MCF 10A (cell line): ENCODE measurements around the gene MYO10. TPM values are rescaled to one million over a fixed set of nuclear protein-coding genes. Genes with fewer than 3 reads are reported as not detected.

Experiments
- BruUV-seq: library from RNA; stranded (reverse); fragments of 400-500 nt; replicated peaks from 2 replicates; lab custom pipeline; 2021; lab: Mats Ljungman, UMichigan
- CTCF ChIA-PET: fragments of 300-600 bp; sonication (Branson Sonifier 250); formaldehyde crosslinking; extraction: SDS; loops from one replicate; lab custom pipeline; 2021; ENCODE audit warnings: antibody characterized with exemption, inconsistent platforms; lab: Yijun Ruan, JAX
- POLR2A ChIA-PET: fragments of 300-600, 350-650 bp; sonication (Branson Sonifier 250); formaldehyde crosslinking; extraction: SDS; loops from one replicate; lab custom pipeline; 2020; ENCODE audit warnings: antibody characterized with exemption, inconsistent platforms; lab: Yijun Ruan, JAX
- DNase-seq: peaks from one replicate; pipeline ENCODE4 v3.0.0-alpha.2; 2018; ENCODE audit not compliant: unreplicated experiment
- H3K27ac Mint-ChIP-seq: one replicate; pipeline ENCODE4 v1.8.0; 2022; ENCODE audit warnings: mild to moderate bottlenecking, low read depth, mixed read lengths; ENCODE audit not compliant: unreplicated experiment
- H3K27me3 Mint-ChIP-seq: one replicate; pipeline ENCODE4 v1.8.0; 2022; ENCODE audit warnings: mixed read lengths; ENCODE audit not compliant: insufficient read depth, unreplicated experiment
- H3K36me3 Mint-ChIP-seq: one replicate; pipeline ENCODE4 v1.8.0; 2022; ENCODE audit warnings: mild to moderate bottlenecking, moderate library complexity, mixed read lengths; ENCODE audit not compliant: insufficient read depth, unreplicated experiment
- H3K4me1 Mint-ChIP-seq: one replicate; pipeline ENCODE4 v1.8.0; 2022; ENCODE audit warnings: mixed read lengths; ENCODE audit not compliant: insufficient read depth, unreplicated experiment
- H3K4me3 Mint-ChIP-seq: one replicate; pipeline ENCODE4 v1.8.0; 2022; ENCODE audit warnings: mild to moderate bottlenecking, moderate library complexity, mixed read lengths; ENCODE audit not compliant: unreplicated experiment
- H3K9me3 Mint-ChIP-seq: one replicate; pipeline ENCODE4 v1.8.0; 2022; ENCODE audit warnings: mixed read lengths; ENCODE audit not compliant: unreplicated experiment
- CTCF ChIP-seq: fragments of 200-600 bp; IDR thresholded peaks from one replicate; pipeline ENCODE4 v1.8.0; 2022; ENCODE audit warnings: antibody characterized with exemption, mild to moderate bottlenecking; ENCODE audit not compliant: unreplicated experiment
- intact Hi-C: fragments of 100-400 bp; cut with micrococcal nuclease; formaldehyde crosslinking; loops from 2 replicates; pipeline ENCODE4 v1.14.1; 2022
- total RNA-seq: library from RNA; stranded (reverse); gene quantifications from 2 replicates; pipeline ENCODE4 v1.2.3, GENCODE V29; 2022

The MYO10 gene
- total RNA-seq, 1 experiment from 2014 or later = 35.7 TPM

GRCh38 chr5:16929831-16930230 is 6.3 kb downstream of the MYO10 start:
- H3K4me3 Mint-ChIP-seq = no peak overlapping the region
- no peak overlapping the region for H3K27ac Mint-ChIP-seq
- no peak for DNase-seq
- H3K27me3 Mint-ChIP-seq = no peaks in the 10 kb centered on the region
- H3K9me3 Mint-ChIP-seq = no peaks in the 10 kb centered on the region
- no peak for TF ChIP-seq CTCF
- H3K36me3 Mint-ChIP-seq = peaks cover 6% of the 10 kb centered on the region
- ChIA-PET CTCF (interaction anchor here (0.6 to 4.7 kb wide), 3 partner anchors 52 to 260 kb away, joined by 3 to 44 read pairs (median 4); no protein-coding TSS in a partner anchor), POLR2A (interaction anchor here (1.0 to 6.0 kb wide), 2 partner anchors 12 to 16 kb away, joined by 3 to 60 read pairs; no protein-coding TSS in a partner anchor)
- BruUV-seq = no TSS peak
- H3K4me1 Mint-ChIP-seq = peaks cover 25% of the 10 kb centered on the region
- intact Hi-C loops = no loop called here

- DNase-seq = no peak
- ChIA-PET CTCF (interaction anchor here (0.6 to 4.7 kb wide), 3 partner anchors 203 to 261 kb away, joined by 4 to 44 read pairs (median 21); no protein-coding TSS in a partner anchor), POLR2A (interaction anchor here (1.0 to 6.0 kb wide), 2 partner anchors 11 to 15 kb away, joined by 3 to 60 read pairs; no protein-coding TSS in a partner anchor)
- peaks cover 6% of the 10 kb centered on the region for H3K36me3 Mint-ChIP-seq
- no peak for TF ChIP-seq CTCF
- H3K9me3 Mint-ChIP-seq = no peaks in the 10 kb centered on the region
- intact Hi-C loops = no loop called here
- H3K4me3 Mint-ChIP-seq = no peak overlapping the region
- BruUV-seq = no TSS peak
- no peak overlapping the region for H3K27ac Mint-ChIP-seq
- H3K4me1 Mint-ChIP-seq = peaks cover 25% of the 10 kb centered on the region
- no peaks in the 10 kb centered on the region for H3K27me3 Mint-ChIP-seq
These were observed 6.7 kb downstream of the MYO10 start for GRCh38 chr5:16929347-16929746.

- intact Hi-C loops = no loop called here
- Mint-ChIP-seq H3K27me3 (no peaks in the 10 kb centered on the region), H3K4me3 (no peak overlapping the region), H3K9me3 (no peaks in the 10 kb centered on the region), H3K4me1 (peaks cover 14% of the 10 kb centered on the region), H3K36me3 (peaks cover 6% of the 10 kb centered on the region), H3K27ac (no peak overlapping the region)
- no peak for TF ChIP-seq CTCF
- no peak for DNase-seq
- POLR2A ChIA-PET = interaction anchor here (0.7 to 1.1 kb wide), 4 partner anchors 9 to 1853 kb away, joined by 3 to 7 read pairs (median 4); partner anchors contain the start of gene MYO10
- BruUV-seq = no TSS peak
- CTCF ChIA-PET = interaction anchor here (0.7 to 4.2 kb wide), 6 partner anchors 12 to 277 kb away, joined by 3 to 21 read pairs (median 4); no protein-coding TSS in a partner anchor
These were observed 8.5 kb downstream of the MYO10 start for GRCh38 chr5:16927613-16928012.

- Mint-ChIP-seq H3K4me3 (no peak overlapping the region), H3K27me3 (no peaks in the 10 kb centered on the region), H3K9me3 (no peaks in the 10 kb centered on the region), H3K4me1 (peaks cover 2% of the 10 kb centered on the region), H3K36me3 (peaks cover 3% of the 10 kb centered on the region), H3K27ac (no peak overlapping the region)
- POLR2A ChIA-PET = interaction anchor here (0.6 to 1.0 kb wide), 3 partner anchors 10 to 25 kb away, joined by 3 to 4 read pairs (median 4); partner anchors contain the start of gene MYO10
- CTCF ChIA-PET = interaction anchor here (1.0 to 4.2 kb wide), 4 partner anchors 10 to 278 kb away, joined by 3 to 21 read pairs (median 6); no protein-coding TSS in a partner anchor
- no peak for TF ChIP-seq CTCF
- no peak for DNase-seq
- intact Hi-C loops = no loop called here
- BruUV-seq = no TSS peak
These were observed 9.7 kb downstream of the MYO10 start for GRCh38 chr5:16926417-16926816.
